SK-N-SH (cell line): ENCODE measurements around the gene RHOT2.

Source experiments
- CHD2 ChIP-seq: fragments of 150-350 bp; IDR thresholded peaks from 2 replicates; pipeline ENCODE4 v1.6.1; 2018; ENCODE audit warnings: low read length; ENCODE audit not compliant: partially characterized antibody
- EP300 ChIP-seq, 2 experiments: IDR thresholded peaks; 2 replicates each; pipeline versions ENCODE4 v1.4.0 to v1.6.1; 2012; ENCODE audit warnings: borderline replicate concordance in 1 of 2, low read depth in 1 of 2, low read length in 1 of 2
- EZH2phosphoT487 ChIP-seq: fragments of 200-600 bp; sonication (generic); IDR thresholded peaks from 2 replicates; pipeline ENCODE4 v1.6.1; 2017; ENCODE audit warnings: low read depth, mixed run types, mild to moderate bottlenecking, antibody characterized with exemption, moderate library complexity, borderline replicate concordance
- GABPA ChIP-seq: IDR thresholded peaks from 2 replicates; pipeline ENCODE4 v1.4.0; 2012; ENCODE audit warnings: low read depth, mild to moderate bottlenecking
- GATA2 ChIP-seq: sonication (generic); formaldehyde crosslinking; IDR thresholded peaks from 2 replicates; pipeline ENCODE4 v1.5.0; 2020; ENCODE audit warnings: mild to moderate bottlenecking, missing genetic modification reagents
- NFIC ChIP-seq: IDR thresholded peaks from 2 replicates; pipeline ENCODE4 v1.4.0; 2012; ENCODE audit warnings: borderline replicate concordance
- POLR2AphosphoS5 ChIP-seq: IDR thresholded peaks from 2 replicates; pipeline ENCODE4 v1.6.1; 2012; ENCODE audit warnings: low read depth, low read length
- RCOR1 ChIP-seq: fragments of 150-350 bp; IDR thresholded peaks from 2 replicates; pipeline ENCODE4 v1.6.1; 2017; ENCODE audit warnings: antibody characterized with exemption, low read length
- SIN3A ChIP-seq: IDR thresholded peaks from 2 replicates; pipeline ENCODE4 v1.6.1; 2012; ENCODE audit warnings: low read depth, mild to moderate bottlenecking, low read length, moderate library complexity, borderline replicate concordance
- SMC3 ChIP-seq: IDR thresholded peaks from 2 replicates; pipeline ENCODE4 v1.6.1; 2012; ENCODE audit warnings: low read depth, low read length, improper control_type of control experiment
- USF2 ChIP-seq: fragments of 150-350 bp; IDR thresholded peaks from 2 replicates; pipeline ENCODE4 v1.6.1; 2017; ENCODE audit warnings: antibody characterized with exemption, low read length, low read depth, borderline replicate concordance
- YY1 ChIP-seq: IDR thresholded peaks from 2 replicates; pipeline ENCODE4 v1.4.0; 2012; ENCODE audit warnings: low read depth, mild to moderate bottlenecking
- TF ChIP-seq, protein P1 (sequence below): fragments of 200-600 bp; sonication (generic); IDR thresholded peaks from 2 replicates; pipeline ENCODE4 v1.6.1; 2017; ENCODE audit warnings: antibody characterized with exemption, mild to moderate bottlenecking, moderate library complexity
- TF ChIP-seq, protein P2 (sequence below): IDR thresholded peaks from 2 replicates; pipeline ENCODE4 v1.6.1; 2012; ENCODE audit warnings: mild to moderate bottlenecking, low read depth, low read length, moderate library complexity

GRCh38 chr16:640614-641013 lies 27.3 kb upstream of the RHOT2 start:
- no peak for TF ChIP-seq NFIC
- TF ChIP-seq, protein P1, sequence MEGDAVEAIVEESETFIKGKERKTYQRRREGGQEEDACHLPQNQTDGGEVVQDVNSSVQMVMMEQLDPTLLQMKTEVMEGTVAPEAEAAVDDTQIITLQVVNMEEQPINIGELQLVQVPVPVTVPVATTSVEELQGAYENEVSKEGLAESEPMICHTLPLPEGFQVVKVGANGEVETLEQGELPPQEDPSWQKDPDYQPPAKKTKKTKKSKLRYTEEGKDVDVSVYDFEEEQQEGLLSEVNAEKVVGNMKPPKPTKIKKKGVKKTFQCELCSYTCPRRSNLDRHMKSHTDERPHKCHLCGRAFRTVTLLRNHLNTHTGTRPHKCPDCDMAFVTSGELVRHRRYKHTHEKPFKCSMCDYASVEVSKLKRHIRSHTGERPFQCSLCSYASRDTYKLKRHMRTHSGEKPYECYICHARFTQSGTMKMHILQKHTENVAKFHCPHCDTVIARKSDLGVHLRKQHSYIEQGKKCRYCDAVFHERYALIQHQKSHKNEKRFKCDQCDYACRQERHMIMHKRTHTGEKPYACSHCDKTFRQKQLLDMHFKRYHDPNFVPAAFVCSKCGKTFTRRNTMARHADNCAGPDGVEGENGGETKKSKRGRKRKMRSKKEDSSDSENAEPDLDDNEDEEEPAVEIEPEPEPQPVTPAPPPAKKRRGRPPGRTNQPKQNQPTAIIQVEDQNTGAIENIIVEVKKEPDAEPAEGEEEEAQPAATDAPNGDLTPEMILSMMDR: no peak
- TF ChIP-seq POLR2AphosphoS5: no peak
- no peak for TF ChIP-seq GABPA
- TF ChIP-seq, protein P2, sequence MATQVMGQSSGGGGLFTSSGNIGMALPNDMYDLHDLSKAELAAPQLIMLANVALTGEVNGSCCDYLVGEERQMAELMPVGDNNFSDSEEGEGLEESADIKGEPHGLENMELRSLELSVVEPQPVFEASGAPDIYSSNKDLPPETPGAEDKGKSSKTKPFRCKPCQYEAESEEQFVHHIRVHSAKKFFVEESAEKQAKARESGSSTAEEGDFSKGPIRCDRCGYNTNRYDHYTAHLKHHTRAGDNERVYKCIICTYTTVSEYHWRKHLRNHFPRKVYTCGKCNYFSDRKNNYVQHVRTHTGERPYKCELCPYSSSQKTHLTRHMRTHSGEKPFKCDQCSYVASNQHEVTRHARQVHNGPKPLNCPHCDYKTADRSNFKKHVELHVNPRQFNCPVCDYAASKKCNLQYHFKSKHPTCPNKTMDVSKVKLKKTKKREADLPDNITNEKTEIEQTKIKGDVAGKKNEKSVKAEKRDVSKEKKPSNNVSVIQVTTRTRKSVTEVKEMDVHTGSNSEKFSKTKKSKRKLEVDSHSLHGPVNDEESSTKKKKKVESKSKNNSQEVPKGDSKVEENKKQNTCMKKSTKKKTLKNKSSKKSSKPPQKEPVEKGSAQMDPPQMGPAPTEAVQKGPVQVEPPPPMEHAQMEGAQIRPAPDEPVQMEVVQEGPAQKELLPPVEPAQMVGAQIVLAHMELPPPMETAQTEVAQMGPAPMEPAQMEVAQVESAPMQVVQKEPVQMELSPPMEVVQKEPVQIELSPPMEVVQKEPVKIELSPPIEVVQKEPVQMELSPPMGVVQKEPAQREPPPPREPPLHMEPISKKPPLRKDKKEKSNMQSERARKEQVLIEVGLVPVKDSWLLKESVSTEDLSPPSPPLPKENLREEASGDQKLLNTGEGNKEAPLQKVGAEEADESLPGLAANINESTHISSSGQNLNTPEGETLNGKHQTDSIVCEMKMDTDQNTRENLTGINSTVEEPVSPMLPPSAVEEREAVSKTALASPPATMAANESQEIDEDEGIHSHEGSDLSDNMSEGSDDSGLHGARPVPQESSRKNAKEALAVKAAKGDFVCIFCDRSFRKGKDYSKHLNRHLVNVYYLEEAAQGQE: no peak
- TF ChIP-seq GATA2 (CRISPR knock-in tag): no peak
- TF ChIP-seq YY1: no peak
- TF ChIP-seq EZH2phosphoT487: no peak
- no peak for TF ChIP-seq CHD2
- no peak for TF ChIP-seq SMC3
- no peak for TF ChIP-seq SIN3A
- TF ChIP-seq USF2: no peak
- TF ChIP-seq RCOR1: no peak
- no peak for TF ChIP-seq EP300 (IDR thresholded peaks at IDR 0.05; ENCODE audit: borderline replicate concordance in 1 of 2, low read depth in 1 of 2, low read length in 1 of 2)
